SJSA1 (cell line): ENCODE measurements around the gene DLK1. TPM values are rescaled to one million over a fixed set of nuclear protein-coding genes. Genes with fewer than 3 reads are reported as not detected.

ENCODE experiments used
- DNase-seq, 2 experiments: peaks; one replicate each; pipeline ENCODE4 v3.0.0-alpha.2; 2015 to 2020; ENCODE audit warnings: low spot score in 2 of 2, low read depth in 1 of 2
- H3K27ac ChIP-seq: fragments of 250-450 bp; sonication (Bioruptor Pico); 2 replicates; pipeline ENCODE4 v1.5.1; 2020; ENCODE audit warnings: mild to moderate bottlenecking, moderate library complexity
- H3K27me3 ChIP-seq: fragments of 250-450 bp; sonication (Bioruptor Pico); replicated peaks from 2 replicates; pipeline ENCODE4 v1.5.1; 2020; ENCODE audit warnings: mild to moderate bottlenecking, moderate library complexity
- H3K36me3 ChIP-seq: fragments of 250-450 bp; sonication (Bioruptor Pico); 2 replicates; pipeline ENCODE4 v1.5.1; 2020; ENCODE audit warnings: mild to moderate bottlenecking
- H3K4me1 ChIP-seq: fragments of 250-450 bp; sonication (Bioruptor Pico); replicated peaks from 2 replicates; pipeline ENCODE4 v1.6.1; 2021; ENCODE audit warnings: mild to moderate bottlenecking
- H3K4me3 ChIP-seq: fragments of 250-450 bp; sonication (Bioruptor Pico); 2 replicates; pipeline ENCODE4 v1.5.1; 2020; ENCODE audit warnings: mild to moderate bottlenecking
- H3K9me3 ChIP-seq: fragments of 250-450 bp; sonication (Bioruptor Pico); replicated peaks from 2 replicates; pipeline ENCODE4 v1.5.1; 2020; ENCODE audit warnings: mild to moderate bottlenecking
- total RNA-seq: library from RNA; depleted of rRNA; stranded (reverse); fragments of >200 nt; shearing (Covaris generic); gene quantifications from 2 replicates; pipeline ENCODE4 v1.2.3, GENCODE V29; 2014

DLK1 gene
- total RNA-seq, 1 experiment from 2014 or later, result not detected

DNA sequence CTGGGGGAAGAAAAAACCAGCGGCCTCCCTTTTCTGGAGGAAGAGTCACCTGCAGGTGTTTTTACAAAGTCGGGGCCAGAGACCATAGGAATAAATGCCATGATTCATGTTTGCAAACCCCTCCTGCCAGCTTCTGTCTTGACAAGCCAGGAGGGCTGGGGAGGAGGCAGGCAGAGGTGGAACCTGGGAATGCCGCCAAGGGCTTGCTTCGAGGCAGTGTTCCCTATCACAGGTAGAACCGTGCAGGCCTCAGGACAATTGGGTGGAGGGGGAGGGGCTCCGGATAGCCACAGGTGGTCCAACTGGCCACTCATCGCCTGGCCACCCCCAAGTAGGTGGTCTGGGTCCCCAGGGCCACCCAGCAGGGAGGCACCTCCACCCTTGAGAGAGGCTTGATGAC lies 14.2 kb upstream of the DLK1 start:
- H3K36me3 ChIP-seq, result no peaks in the 10 kb centered on the region
- H3K4me1 ChIP-seq, result peaks cover 6% of the 10 kb centered on the region; the same call in 1 of the 2 replicates
- H3K9me3 ChIP-seq, result no peaks in the 10 kb centered on the region
- H3K4me3 ChIP-seq, result no peak overlapping the region
- H3K27ac ChIP-seq, result no peak overlapping the region
- DNase-seq, result no peak
- no peaks in the 10 kb centered on the region for H3K27me3 ChIP-seq

DNA sequence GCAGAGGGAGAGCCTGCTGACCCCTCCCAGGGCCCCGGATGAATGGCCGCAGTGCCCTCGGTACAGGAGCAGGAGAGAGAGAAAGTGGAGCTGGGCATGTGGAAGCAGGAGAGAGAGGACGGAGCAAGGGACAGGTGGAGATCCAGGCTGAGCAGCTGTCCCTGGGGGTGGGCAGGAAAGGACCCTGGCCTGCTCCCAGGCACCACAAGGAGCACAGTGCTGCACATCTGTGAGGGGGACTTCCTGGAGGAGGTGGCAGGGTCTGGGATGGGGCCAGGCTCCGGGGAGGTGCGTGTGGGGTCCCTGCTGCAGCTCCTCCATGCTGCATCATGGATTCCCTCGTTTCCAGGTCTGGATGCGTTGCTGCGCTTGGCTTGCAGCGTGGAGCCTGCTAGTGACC lies 13.0 kb upstream of the DLK1 start:
- H3K36me3 ChIP-seq, result no peaks in the 10 kb centered on the region
- H3K9me3 ChIP-seq, result no peaks in the 10 kb centered on the region
- DNase-seq, result no peak
- no peak overlapping the region for H3K27ac ChIP-seq
- H3K27me3 ChIP-seq, result no peaks in the 10 kb centered on the region
- H3K4me3 ChIP-seq, result no peak overlapping the region
- peaks cover 6% of the 10 kb centered on the region; the same call in 1 of the 2 replicates for H3K4me1 ChIP-seq

DNA sequence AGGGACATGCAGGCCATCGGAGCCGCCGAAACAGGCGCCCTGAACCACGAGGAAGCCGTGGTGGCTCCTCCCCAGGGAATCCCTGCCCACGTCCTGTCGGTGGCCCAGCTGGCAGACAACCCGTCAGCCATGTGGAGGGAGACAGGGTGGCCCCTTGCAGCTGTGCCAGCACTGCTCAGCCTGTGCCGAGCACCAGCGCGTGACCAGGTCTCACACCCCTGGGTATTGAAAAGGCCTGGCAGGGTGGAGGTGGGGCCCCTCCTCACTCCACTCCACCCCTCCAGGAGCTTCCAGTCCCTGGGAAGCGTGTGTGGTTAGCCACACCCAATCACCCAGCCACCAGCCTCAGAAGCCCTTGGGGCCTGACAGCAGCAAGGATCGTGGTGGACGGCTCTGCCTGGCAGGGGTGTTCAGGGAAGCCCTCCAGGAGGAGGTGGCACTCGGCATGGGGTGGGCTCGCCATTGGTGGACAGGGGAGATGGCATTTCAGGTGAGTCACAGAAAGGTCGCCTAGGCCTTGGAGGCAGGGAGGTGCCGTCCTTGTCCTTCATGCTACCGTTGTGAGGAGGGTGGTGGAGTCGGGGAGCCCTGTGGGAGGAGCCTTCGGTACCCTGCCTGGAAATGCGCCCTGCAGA lies 12.3 kb upstream of the DLK1 start:
- H3K27ac ChIP-seq, result no peak overlapping the region
- no peaks in the 10 kb centered on the region for H3K9me3 ChIP-seq
- no peak for DNase-seq
- no peak overlapping the region for H3K4me3 ChIP-seq
- peaks cover 6% of the 10 kb centered on the region; the same call in 1 of the 2 replicates for H3K4me1 ChIP-seq
- H3K27me3 ChIP-seq, result no peaks in the 10 kb centered on the region
- no peaks in the 10 kb centered on the region for H3K36me3 ChIP-seq

DNA sequence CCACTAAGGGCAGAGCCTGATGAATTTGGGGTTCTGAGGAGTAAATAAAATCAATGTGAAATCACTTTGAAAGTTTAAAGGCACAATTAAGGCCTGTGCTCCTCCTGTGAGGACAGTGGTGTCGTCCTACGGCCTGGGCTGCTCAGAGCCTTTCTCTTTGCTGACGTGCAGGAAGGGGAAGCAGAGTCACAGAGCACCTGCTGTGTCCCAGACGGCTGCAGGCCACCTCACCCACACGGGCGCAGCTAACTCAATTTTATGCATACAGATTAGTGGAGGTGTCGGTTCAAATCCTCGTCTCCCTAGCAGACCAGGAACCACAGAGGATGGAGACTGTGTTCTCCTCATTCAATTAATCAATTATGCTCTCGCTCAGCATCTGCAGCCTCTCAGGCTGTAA lies 11.4 kb upstream of the DLK1 start:
- no peaks in the 10 kb centered on the region for H3K27me3 ChIP-seq
- peaks cover 6% of the 10 kb centered on the region; the same call in 1 of the 2 replicates for H3K4me1 ChIP-seq

DNA sequence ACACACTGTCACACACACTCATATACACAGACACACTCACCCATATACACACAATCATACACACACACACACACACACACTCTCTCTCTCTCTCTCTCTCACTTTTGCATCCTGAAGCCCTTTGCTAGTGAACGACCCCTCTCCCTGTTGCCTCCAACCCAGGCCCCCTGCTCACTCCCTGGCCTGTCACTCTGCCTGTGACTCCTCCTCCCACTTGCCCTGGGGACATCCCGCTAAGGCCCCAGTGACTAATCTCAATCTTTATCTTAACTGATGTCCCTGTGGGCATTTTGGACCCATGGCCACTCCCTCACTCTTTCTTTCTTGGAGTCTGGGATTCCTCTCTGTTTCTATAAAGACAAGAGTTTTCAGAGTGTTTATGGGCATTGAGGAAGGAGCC lies 10.9 kb upstream of the DLK1 start:
- H3K4me3 ChIP-seq, result no peak overlapping the region
- H3K9me3 ChIP-seq, result no peaks in the 10 kb centered on the region
- no peak for DNase-seq
- no peaks in the 10 kb centered on the region for H3K36me3 ChIP-seq
- 0 out of 2 replicates have a peak, but pooled peaks cover 3% of the 10 kb centered on the region for H3K27me3 ChIP-seq
- H3K27ac ChIP-seq, result no peak overlapping the region
- peaks cover 6% of the 10 kb centered on the region; the same call in 1 of the 2 replicates for H3K4me1 ChIP-seq

More for the DNA sequence above, 11.4 kb upstream of the DLK1 start:
- no peaks in the 10 kb centered on the region for H3K36me3 ChIP-seq
- H3K9me3 ChIP-seq, result no peaks in the 10 kb centered on the region
- no peak overlapping the region for H3K27ac ChIP-seq
- H3K4me3 ChIP-seq, result no peak overlapping the region
- no peak for DNase-seq

DNA sequence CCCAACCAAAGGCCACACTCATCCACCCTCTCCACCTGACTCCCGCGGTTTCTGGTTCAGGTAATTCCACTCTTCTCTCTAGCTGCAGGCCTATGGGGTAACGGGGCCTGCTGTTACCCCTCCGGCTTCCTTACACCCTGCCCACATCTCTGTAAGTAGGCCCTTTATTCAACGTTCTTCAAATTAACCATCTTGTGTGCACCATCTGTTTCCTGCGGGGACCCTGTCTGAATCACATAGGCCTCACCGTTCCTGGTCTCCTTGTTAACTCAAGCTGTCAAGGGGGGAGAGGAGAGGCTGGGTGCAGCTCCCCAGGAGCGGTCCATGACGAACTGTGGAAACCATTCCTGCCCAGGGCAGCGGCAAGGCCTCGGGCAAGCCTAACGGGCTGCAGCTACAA lies 9.3 kb upstream of the DLK1 start:
- DNase-seq, result no peak
- Histone ChIP-seq H3K27ac (no peak overlapping the region), H3K4me3 (no peak overlapping the region), H3K9me3 (no peaks in the 10 kb centered on the region), H3K4me1 (peaks cover 6% of the 10 kb centered on the region; the same call in 1 of the 2 replicates), H3K27me3 (peaks cover 4% of the 10 kb centered on the region; the same call in 1 of the 2 replicates), H3K36me3 (no peaks in the 10 kb centered on the region)

DNA sequence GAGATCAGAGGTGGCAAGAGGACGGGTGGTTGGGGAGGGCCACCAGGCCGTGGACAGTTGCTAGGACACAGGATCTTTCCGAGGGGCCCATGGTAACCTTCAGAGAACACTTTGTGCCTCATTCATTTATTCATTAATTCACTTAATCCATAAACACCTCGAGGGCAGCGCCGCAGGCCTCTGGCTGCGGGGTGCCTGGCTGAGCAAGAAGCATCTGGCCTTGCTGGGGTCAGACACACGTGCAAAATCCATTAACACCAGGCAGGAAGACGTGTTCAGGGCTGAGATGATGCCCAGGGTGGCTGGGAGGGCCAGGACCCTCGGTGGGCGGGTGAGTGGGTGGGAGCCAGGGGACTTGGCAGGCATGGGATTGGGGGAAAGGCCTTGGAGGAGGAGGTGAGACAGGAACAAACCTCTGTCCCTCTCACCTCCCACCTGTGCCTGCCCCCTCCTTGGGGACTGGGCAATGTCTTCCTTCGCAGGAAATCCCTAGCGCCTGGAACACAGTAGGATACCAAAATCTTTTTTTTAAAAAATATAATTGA lies 6.6 kb upstream of the DLK1 start:
- H3K27ac ChIP-seq, result no peak overlapping the region
- H3K27me3 ChIP-seq, result peaks cover 4% of the 10 kb centered on the region; the same call in 1 of the 2 replicates
- no peaks in the 10 kb centered on the region for H3K36me3 ChIP-seq
- DNase-seq, result no peak
- no peak overlapping the region for H3K4me3 ChIP-seq
- no peaks in the 10 kb centered on the region for H3K9me3 ChIP-seq
- no peaks in the 10 kb centered on the region for H3K4me1 ChIP-seq

DNA sequence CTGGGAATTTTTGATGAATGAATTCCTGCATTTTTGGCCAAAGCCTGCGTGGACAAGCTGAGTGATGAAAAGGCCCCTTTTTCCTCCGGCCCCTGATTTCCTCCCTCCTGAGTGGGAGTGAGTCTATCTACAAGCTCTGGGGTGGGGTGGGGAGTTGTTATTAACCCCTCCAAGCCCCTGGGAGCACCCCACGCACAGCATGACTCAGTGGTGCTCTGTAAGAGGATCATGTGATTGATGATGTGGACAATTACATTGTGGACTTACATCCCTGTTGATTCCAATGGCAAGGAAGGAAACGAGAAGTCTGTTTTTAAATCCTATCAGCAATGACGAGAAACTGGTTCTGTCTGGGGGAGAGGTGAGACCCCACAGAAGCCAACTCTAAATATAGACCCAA lies 5.1 kb upstream of the DLK1 start:
- H3K27me3 ChIP-seq, result peaks cover 13% of the 10 kb centered on the region
- DNase-seq, result no peak

DNA sequence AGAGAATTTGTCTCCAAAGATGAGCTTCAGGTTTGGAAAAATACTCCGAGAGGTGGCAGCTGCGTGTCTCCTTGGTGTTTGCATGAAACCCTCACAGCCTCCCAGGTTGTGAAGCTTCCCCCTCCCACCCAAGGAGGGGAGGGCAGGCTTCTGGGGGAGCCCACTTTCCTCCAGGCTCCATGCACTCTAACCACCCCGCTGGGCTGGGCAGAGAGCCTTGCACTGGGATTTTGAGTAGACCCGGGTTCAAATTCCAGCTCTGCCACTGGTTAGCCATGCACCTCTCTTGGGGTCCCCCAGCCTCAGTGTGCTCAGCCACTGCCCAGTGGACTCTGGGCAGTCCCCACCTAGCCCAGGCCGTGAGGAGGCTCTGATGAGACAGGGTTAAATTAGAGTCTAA lies 4.3 kb upstream of the DLK1 start:
- H3K4me1 ChIP-seq, result no peaks in the 10 kb centered on the region
- H3K36me3 ChIP-seq, result no peaks in the 10 kb centered on the region
- H3K4me3 ChIP-seq, result no peak overlapping the region
- no peak overlapping the region for H3K27ac ChIP-seq
- H3K27me3 ChIP-seq, result peaks cover 19% of the 10 kb centered on the region
- H3K9me3 ChIP-seq, result no peaks in the 10 kb centered on the region
- no peak for DNase-seq

More for the DNA sequence above, 5.1 kb upstream of the DLK1 start:
- H3K36me3 ChIP-seq, result no peaks in the 10 kb centered on the region
- H3K4me3 ChIP-seq, result no peak overlapping the region
- no peaks in the 10 kb centered on the region for H3K9me3 ChIP-seq
- H3K4me1 ChIP-seq, result no peaks in the 10 kb centered on the region
- H3K27ac ChIP-seq, result no peak overlapping the region

DNA sequence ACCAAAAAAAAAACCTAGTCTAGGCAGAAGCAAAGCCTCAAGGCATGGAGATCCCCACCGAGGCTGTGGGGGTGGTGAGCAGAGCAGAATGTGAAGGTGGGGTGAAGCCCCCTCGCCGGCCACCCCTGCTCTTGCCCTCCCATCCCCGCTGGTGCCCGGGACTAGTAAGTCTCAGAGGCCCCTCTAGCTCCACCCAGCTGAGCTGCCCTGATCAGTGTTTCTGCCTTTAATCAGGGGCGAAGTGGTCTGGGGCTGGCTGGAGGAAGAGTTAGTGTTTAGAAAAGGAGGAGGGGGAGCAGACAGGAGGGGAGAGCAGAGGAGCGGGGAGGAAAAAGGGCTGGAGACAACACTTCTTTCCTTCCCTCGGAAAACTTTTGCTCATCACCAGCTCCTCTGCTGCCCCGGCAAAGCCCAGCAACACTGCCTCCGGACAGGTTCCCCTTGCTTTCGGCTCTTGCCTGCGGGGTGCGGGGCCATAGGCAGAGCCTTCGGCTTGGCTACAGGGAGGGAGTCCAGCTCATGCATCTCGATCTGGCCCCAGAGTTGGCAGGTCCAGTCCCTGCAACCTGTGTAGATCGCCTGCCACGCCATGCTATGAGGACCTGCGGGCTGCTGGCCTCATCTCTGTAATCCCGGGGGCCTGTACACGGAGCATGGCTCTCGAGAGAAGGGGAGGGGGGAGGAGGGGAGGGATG lies 3.4 kb upstream of the DLK1 start:
- no peak for DNase-seq
- Histone ChIP-seq H3K9me3 (no peaks in the 10 kb centered on the region), H3K36me3 (no peaks in the 10 kb centered on the region), H3K27me3 (peaks cover 21% of the 10 kb centered on the region), H3K27ac (no peak overlapping the region), H3K4me3 (no peak overlapping the region), H3K4me1 (no peaks in the 10 kb centered on the region)

DNA sequence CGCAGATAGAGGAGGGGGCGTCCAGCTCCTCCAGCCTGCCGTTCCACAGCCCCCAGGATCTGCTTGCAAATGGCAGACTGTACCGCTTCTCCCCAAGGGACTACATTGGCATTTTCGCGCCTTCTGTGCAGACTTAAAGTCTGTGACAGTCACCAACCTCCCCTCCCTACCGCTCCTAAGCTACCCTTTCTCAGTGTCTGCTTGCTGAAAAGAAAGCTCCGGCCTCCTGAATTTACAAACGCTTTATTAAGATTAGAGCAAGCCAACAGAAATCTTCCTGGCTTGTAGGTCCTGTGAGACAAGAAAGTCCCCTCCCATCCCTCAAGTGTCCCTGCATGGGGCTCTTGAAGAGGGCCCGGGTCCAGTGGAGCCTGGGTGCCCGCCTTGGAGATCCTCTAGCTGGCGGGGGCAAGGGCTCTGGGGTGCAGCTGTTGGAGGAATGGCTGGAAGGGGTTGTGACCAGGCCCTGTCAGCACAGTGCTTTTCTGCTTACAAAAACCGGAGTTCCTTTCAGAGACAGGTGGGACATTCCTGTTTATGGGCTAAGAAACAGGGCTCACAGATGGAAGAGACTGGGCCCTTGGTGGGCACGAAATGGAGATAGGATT lies 2.8 kb upstream of the DLK1 start:
- no peak for DNase-seq
- Histone ChIP-seq H3K27me3 (peaks cover 21% of the 10 kb centered on the region), H3K4me1 (no peaks in the 10 kb centered on the region), H3K36me3 (no peaks in the 10 kb centered on the region), H3K27ac (no peak overlapping the region), H3K9me3 (no peaks in the 10 kb centered on the region), H3K4me3 (no peak overlapping the region)

DNA sequence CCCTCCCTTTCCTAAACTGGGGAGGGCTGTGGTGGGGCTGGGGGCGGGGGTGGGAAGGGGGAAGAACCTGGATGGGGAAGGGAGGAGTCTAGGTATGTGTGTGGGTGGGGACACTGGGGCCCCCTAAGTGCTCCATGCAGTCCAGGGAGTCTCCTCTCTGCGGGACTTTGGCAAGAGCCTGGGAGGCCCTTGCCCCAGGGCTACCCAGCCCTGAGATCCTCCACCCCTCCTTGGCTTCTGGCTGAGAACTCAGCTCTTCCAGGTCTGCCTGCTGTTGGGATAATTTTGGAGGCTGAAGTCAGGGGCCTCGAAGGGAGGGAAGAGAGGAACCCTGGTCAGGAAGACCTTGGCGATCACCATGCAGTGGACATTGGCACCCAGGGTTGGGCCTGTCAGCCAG lies 2.2 kb upstream of the DLK1 start:
- no peak for DNase-seq
- no peaks in the 10 kb centered on the region for H3K9me3 ChIP-seq
- no peaks in the 10 kb centered on the region for H3K36me3 ChIP-seq
- H3K27ac ChIP-seq, result no peak overlapping the region
- no peak overlapping the region for H3K4me3 ChIP-seq
- H3K4me1 ChIP-seq, result no peaks in the 10 kb centered on the region
- H3K27me3 ChIP-seq, result peaks cover 21% of the 10 kb centered on the region

DNA sequence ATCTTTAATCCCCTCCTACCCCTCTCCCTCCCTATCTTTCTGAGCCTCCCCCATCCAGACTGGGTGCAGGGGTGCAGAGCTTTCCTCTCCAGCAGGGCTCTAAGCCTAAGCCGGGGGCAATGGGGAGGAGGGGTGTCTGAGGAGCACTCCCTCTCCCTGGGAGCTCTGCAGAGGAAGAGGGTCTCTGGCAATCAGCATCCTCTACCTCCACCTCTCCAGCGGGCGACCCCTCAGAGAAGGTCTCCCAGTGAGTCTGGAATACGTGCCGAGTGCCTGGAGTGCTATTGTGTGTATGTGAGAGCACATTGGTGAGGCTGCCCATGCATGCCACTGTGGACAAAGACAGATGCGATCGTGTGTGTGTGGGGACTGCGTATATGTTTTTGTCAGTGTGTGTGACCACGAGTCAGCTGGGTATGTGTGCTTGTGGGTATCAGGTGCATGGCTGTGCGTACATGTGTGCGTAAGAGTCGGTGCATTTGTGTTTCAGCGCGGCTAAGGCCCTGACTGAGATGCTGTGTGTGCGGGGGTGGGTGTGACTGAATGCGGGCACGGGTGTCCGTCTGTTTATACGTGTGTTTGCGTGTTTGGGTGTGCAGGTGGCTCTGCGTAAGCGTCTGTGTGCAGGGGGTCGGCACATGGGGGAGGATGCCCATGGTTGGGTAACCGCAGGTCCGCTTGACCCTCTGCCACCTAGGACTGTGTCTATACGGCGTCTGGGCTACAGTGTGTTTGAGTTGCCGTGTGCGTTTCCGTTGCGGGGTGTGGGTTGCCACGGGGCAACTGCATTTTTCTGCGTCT lies 905 bp upstream of the DLK1 start:
- Histone ChIP-seq H3K9me3 (no peaks in the 10 kb centered on the region), H3K4me1 (no peaks in the 10 kb centered on the region), H3K36me3 (no peaks in the 10 kb centered on the region), H3K4me3 (no peak overlapping the region), H3K27ac (no peak overlapping the region), H3K27me3 (peaks cover 18% of the 10 kb centered on the region)
- DNase-seq, result no peak
